Brain microvascular endothelial cell (primary cell): ENCODE results near the gene PDZD7.

Source experiments
- DNase-seq: peaks from one replicate; pipeline ENCODE4 v3.0.0-alpha.2; 2020
- H3K27ac ChIP-seq: fragments of 250-450 bp; sonication (Bioruptor Pico); 2 replicates; pipeline ENCODE4 v1.5.1; 2020; ENCODE audit warnings: mild to moderate bottlenecking, moderate library complexity
- H3K27me3 ChIP-seq: fragments of 250-450 bp; sonication (Bioruptor Pico); replicated peaks from 2 replicates; pipeline ENCODE4 v1.5.1; 2020; ENCODE audit warnings: mild to moderate bottlenecking
- H3K36me3 ChIP-seq: fragments of 250-450 bp; sonication (Bioruptor Pico); replicated peaks from 2 replicates; pipeline ENCODE4 v1.5.1; 2020; ENCODE audit warnings: mild to moderate bottlenecking
- H3K4me3 ChIP-seq: 2 replicates; pipeline ENCODE4 v1.5.1; 2011; ENCODE audit warnings: low read depth, mild to moderate bottlenecking, control low read depth, low read length, moderate library complexity
- CTCF ChIP-seq: IDR thresholded peaks from 2 replicates; pipeline ENCODE4 v1.5.1; 2011; ENCODE audit warnings: low read depth, mild to moderate bottlenecking, moderate library complexity, low read length, control low read depth, inconsistent platforms; ENCODE audit errors: missing control alignments
- in situ Hi-C: cut with HindIII; loops from 2 replicates; pipeline ENCODE4 v1.10.0; 2017; ENCODE audit warnings: low sequenced_read_pairs, low pct_ligation_motif_present

Gene PDZD7

DNA sequence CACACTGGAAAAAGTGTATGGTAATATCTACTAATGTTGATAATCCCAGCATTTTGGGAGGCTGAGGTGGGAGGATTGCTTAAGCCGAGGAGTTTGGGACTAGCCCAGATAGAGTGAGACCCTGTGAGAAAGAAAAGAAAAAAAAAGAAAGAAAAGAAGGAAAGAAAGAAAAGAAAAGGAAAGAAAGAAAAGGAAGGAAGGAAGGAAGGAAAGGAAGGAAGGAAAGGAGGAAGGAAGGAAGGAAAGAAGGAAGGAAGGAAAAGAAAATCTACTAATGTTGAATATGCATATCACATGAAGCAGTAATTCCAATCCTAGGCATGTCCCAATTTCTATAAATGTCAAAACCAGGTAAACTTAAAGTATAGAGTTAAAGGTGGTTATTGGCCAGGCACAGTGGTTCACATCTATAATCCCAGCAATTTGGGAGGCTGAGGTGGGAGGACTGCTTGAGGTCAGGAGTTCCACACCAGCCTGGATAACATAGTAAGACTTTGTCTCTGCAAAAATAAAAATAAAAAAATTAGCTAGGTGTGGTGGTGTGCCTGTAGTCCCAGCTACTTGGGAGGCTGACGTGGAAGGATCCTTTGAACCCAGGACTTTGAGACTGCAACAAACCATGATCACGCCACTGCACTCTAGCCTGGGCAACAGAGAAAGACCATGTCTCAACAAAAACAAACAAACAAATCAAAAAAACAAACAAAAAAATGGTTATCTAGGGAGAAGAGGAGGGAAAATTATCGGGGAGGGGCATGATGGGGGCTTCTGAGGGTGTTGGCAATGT lies 25.6 kb upstream of the PDZD7 start:
- in situ Hi-C loops: no loop called here
- H3K27me3 ChIP-seq: no peaks in the 10 kb centered on the region
- no peaks in the 10 kb centered on the region for H3K36me3 ChIP-seq
- TF ChIP-seq CTCF: no peak
- no peak overlapping the region for H3K4me3 ChIP-seq
- no peak overlapping the region for H3K27ac ChIP-seq
- no peak for DNase-seq

- no peak for DNase-seq
- H3K4me3 ChIP-seq: no peak overlapping the region
- peak; percentile 28 for TF ChIP-seq CTCF
- in situ Hi-C loops: no loop called here
- H3K27ac ChIP-seq: no peak overlapping the region
- no peaks in the 10 kb centered on the region for H3K27me3 ChIP-seq
- no peaks in the 10 kb centered on the region for H3K36me3 ChIP-seq
Observed at GRCh38 chr10:101055411-101055810, 24.5 kb upstream of the PDZD7 start.

- TF ChIP-seq CTCF: no peak
- no peak overlapping the region for H3K4me3 ChIP-seq
- H3K27me3 ChIP-seq: peaks cover 3% of the 10 kb centered on the region
- no peak for DNase-seq
- H3K36me3 ChIP-seq: no peaks in the 10 kb centered on the region
- no peak overlapping the region for H3K27ac ChIP-seq
- in situ Hi-C loops: no loop called here
Observed at GRCh38 chr10:101054876-101055275, 23.9 kb upstream of the PDZD7 start.

GRCh38 chr10:101054351-101054750 lies 23.4 kb upstream of the PDZD7 start:
- Histone ChIP-seq H3K27ac (no peak overlapping the region), H3K36me3 (no peaks in the 10 kb centered on the region), H3K4me3 (no peak overlapping the region), H3K27me3 (peaks cover 8% of the 10 kb centered on the region)
- TF ChIP-seq CTCF: no peak
- in situ Hi-C loops: no loop called here
- no peak for DNase-seq

GRCh38 chr10:101053516-101053915 lies 22.6 kb upstream of the PDZD7 start:
- no peak for DNase-seq
- Histone ChIP-seq H3K4me3 (no peak overlapping the region), H3K27me3 (peaks cover 17% of the 10 kb centered on the region), H3K36me3 (no peaks in the 10 kb centered on the region), H3K27ac (no peak overlapping the region)
- no peak for TF ChIP-seq CTCF
- in situ Hi-C loops: no loop called here

- peak; percentile 68 for DNase-seq
- H3K36me3 ChIP-seq: no peaks in the 10 kb centered on the region
- no peak for TF ChIP-seq CTCF
- H3K27me3 ChIP-seq: peaks cover 27% of the 10 kb centered on the region
- H3K4me3 ChIP-seq: no peak overlapping the region
- no peak overlapping the region for H3K27ac ChIP-seq
- in situ Hi-C loops: no loop called here
Observed at GRCh38 chr10:101052285-101052684, 21.4 kb upstream of the PDZD7 start.
